Measurements from ENCODE around the gene CLDN15. TPM values are rescaled to one million over a fixed set of nuclear protein-coding genes. Genes with fewer than 3 reads are reported as not detected.

Gene CLDN15
- total and polyA plus RNA-seq, 2 donors, result 4.6 to 34.2 TPM

DNA sequence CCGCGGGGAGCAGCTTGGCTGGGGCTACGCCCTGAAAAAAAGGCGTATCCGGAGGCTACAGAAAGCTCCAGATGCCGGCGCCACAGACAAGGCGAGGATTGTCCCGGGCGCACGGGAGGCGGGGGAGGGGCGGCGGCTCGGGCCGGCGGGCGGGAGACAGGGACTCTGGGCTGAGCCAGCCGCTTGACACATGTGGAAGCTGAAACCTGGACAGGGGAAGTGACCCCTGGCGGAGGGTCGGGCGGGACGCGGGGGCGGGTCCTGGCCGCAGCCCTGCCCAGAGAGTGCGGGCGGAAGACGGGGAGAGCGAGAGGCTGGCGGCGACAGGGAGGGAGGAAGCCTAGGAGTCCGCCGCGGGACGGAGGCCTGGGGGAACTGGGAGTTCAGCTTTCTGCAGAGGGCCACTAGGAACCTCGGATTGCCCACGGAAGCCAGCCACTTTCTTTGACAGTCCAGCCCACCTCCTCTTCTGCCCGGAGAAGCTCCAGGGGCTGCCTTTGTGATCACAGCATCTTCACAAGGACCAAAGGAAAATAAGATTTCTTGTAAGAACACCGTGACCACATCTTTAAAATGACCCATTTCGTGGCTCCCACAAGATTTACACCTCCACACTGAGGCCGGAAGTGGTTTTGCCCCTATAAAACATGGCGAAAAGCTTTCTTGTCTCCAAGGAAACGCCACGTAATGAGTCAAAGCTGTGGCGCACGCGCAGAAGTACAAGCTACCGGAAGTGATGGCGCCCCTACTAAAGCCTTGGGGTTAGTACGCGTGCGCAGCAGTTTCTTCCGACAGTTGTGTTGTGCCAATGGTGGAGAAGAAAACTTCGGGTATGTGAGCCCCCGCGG lies 20.0 kb downstream of the CLDN15 start, which contains the start of the genes PLOD3 and ZNHIT1:
TSS of gene PLOD3 (minus strand) at position 194 of the 848 bp plus-strand sequence. CDS start 307 bp downstream, outside the sequence.
TSS of gene ZNHIT1 (plus strand) at position 778 of the 848 bp plus-strand sequence. CDS start at position 809, 31 bp downstream.
- Histone ChIP-seq H3K4me1 (ENCODE audit: control insufficient read depth in 2 of 2, insufficient read depth in 2 of 2, low read length in 2 of 2) (peaks cover 7 to 18% of the 10 kb centered on the region in 2 donors), H3K27ac (ENCODE audit: low read depth in 1 of 2, low read length in 1 of 2) (peak within 1 kb of the TSS; percentile 71 to 84), H3K27me3 (ENCODE audit: control insufficient read depth in 2 of 2, insufficient read depth in 1 of 2, low read length in 1 of 2) (peaks cover 0 to 13% of the 10 kb centered on the region in 2 donors), H3K4me3 (ENCODE audit: low read length in 2 of 2) (peak within 1 kb of the TSS; percentile 84 to 96), H3K9me3 (ENCODE audit: control insufficient read depth in 2 of 2, insufficient read depth in 1 of 2, low read length in 1 of 2) (no peaks in the 10 kb centered on the region), H3K36me3 (ENCODE audit: control insufficient read depth in 2 of 2, insufficient read depth in 2 of 2, low read length in 1 of 2) (peaks cover 7 to 8% of the 10 kb centered on the region in 2 donors)
- under 1% methylated on average over 57 of the region's 57 CpGs for WGBS
- DNase-seq (ENCODE audit: low read depth in 6 of 9, low spot score in 9 of 9), result peak; percentile 93 to 100 (median 99)

DNA sequence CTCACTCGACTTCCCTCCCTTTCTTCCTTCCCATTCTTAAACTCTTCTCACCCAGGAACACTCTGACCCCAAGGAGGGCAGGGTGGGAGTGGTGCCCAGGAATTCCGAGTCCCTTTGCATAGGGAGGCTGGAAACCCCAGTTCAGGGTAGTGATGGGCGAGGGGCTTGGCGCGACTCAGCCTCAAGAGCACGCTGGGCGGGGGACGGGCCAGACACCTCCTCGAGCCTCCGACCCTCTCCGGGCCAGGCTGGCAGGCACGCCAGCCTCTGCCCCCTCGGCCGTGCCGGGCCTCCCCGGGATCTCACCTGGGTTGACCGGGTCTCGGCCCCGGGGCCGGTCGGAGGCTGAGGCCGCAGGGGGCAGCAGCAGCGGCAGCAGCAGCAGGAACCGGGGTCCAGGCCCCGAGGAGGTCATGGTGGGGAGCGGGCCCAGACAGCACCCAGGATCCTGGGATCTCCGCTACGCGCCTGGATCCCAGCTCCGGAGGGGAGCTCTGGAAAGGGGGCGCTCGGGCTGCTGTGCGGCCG lies 20.7 kb downstream of the CLDN15 start:
- H3K4me3 ChIP-seq (ENCODE audit: low read length in 2 of 2), result peak overlapping the region; percentile 84 to 96
- peaks cover 3 to 5% of the 10 kb centered on the region in 2 donors for H3K36me3 ChIP-seq (ENCODE audit: control insufficient read depth in 2 of 2, insufficient read depth in 2 of 2, low read length in 1 of 2)
- H3K4me1 ChIP-seq (ENCODE audit: control insufficient read depth in 2 of 2, insufficient read depth in 2 of 2, low read length in 2 of 2), result peaks cover 7 to 18% of the 10 kb centered on the region in 2 donors
- no peaks in the 10 kb centered on the region for H3K9me3 ChIP-seq (ENCODE audit: control insufficient read depth in 2 of 2, insufficient read depth in 1 of 2, low read length in 1 of 2)
- 3% methylated on average over 34 of the region's 34 CpGs for WGBS
- DNase-seq (ENCODE audit: low read depth in 6 of 9, low spot score in 9 of 9), result no peak
- peaks cover 0 to 13% of the 10 kb centered on the region in 2 donors for H3K27me3 ChIP-seq (ENCODE audit: control insufficient read depth in 2 of 2, insufficient read depth in 1 of 2, low read length in 1 of 2)
- no peak overlapping the region for H3K27ac ChIP-seq (ENCODE audit: low read depth in 1 of 2, low read length in 1 of 2)

DNA sequence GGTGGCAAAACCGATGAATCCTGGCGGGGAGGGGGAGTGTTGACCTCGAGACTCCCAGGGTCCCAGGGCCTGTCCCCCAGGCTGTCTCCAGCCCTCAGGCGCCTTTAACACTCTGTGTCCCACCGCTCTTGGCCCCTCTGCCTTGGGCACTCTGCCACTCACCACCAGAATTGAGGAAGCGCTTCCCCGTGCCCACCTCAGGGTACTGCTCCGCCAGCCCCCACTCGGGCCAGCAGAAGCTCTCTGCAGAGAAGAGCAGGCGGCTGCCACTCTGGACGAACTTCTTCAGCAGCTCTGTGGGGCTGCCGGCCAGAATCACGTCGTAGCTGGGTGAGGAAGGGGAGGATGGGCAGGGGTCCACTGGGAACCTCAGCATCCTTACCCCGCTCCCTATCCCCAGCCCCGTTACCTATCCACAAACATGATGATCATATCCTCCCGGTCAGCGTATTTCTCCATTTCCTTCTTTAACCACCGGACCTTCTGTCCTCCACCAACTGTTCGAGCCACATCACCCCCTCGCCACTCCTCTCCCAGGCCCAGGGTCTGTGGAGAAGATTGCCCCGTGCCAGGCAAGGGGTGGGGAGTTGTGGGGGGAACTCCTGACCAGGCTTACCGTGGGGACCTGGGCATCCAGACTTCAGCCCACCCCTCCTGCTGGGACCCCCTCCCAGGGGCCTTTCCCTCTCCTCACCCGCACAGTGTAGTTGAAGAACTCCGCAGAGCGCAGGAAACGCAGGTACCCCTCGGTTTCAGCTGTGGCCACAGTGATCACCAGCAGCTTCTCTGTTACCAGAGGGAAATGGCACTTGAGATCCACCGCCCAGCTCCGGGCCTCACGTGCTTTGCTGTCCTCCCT lies 21.4 kb downstream of the CLDN15 start:
- Histone ChIP-seq H3K27ac (ENCODE audit: low read depth in 1 of 2, low read length in 1 of 2) (no peak overlapping the region), H3K9me3 (ENCODE audit: control insufficient read depth in 2 of 2, insufficient read depth in 1 of 2, low read length in 1 of 2) (no peaks in the 10 kb centered on the region), H3K36me3 (ENCODE audit: control insufficient read depth in 2 of 2, insufficient read depth in 2 of 2, low read length in 1 of 2) (peaks cover 3% of the 10 kb centered on the region in 2 donors), H3K4me1 (ENCODE audit: control insufficient read depth in 2 of 2, insufficient read depth in 2 of 2, low read length in 2 of 2) (peaks cover 7 to 18% of the 10 kb centered on the region in 2 donors), H3K27me3 (ENCODE audit: control insufficient read depth in 2 of 2, insufficient read depth in 1 of 2, low read length in 1 of 2) (peaks cover 0 to 13% of the 10 kb centered on the region in 2 donors), H3K4me3 (ENCODE audit: low read length in 2 of 2) (peak overlapping the region; percentile 84 to 96)
- WGBS, result 77% methylated on average over 31 of the region's 31 CpGs
- DNase-seq (ENCODE audit: low read depth in 6 of 9, low spot score in 9 of 9), result peak in 1 of 9 donors; percentile 20

DNA sequence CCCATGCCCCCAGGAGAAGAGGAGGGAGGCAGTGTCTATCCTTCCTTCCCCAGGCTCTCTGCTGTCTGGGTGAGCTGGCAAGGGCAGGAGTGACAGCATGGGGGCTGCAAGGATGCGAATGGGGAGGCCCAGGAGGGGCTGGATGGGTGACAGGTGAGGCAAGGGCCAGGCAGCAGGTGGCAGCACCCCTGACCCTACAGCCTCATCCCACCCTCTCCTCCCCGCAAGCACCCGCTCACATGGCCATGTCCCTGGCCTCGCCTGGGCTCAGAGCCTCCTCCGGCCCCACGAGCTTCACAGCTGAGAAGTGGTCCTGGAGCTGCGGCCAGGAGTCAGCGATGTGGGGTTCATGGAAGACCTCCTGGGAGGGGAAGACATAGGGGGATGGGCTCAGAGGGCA lies 25.6 kb downstream of the CLDN15 start:
- no peak for DNase-seq (ENCODE audit: low read depth in 6 of 9, low spot score in 9 of 9)
- 97% methylated on average over 8 of the region's 8 CpGs for WGBS
- Histone ChIP-seq H3K36me3 (ENCODE audit: control insufficient read depth in 2 of 2, insufficient read depth in 2 of 2, low read length in 1 of 2) (peaks cover 3 to 9% of the 10 kb centered on the region in 2 donors), H3K9me3 (ENCODE audit: control insufficient read depth in 2 of 2, insufficient read depth in 1 of 2, low read length in 1 of 2) (no peaks in the 10 kb centered on the region), H3K27ac (ENCODE audit: low read depth in 1 of 2, low read length in 1 of 2) (no peak overlapping the region), H3K4me3 (ENCODE audit: low read length in 2 of 2) (no peak overlapping the region), H3K4me1 (ENCODE audit: control insufficient read depth in 2 of 2, insufficient read depth in 2 of 2, low read length in 2 of 2) (peaks cover 0 to 8% of the 10 kb centered on the region in 2 donors), H3K27me3 (ENCODE audit: control insufficient read depth in 2 of 2, insufficient read depth in 1 of 2, low read length in 1 of 2) (peaks cover 0 to 12% of the 10 kb centered on the region in 2 donors)

DNA sequence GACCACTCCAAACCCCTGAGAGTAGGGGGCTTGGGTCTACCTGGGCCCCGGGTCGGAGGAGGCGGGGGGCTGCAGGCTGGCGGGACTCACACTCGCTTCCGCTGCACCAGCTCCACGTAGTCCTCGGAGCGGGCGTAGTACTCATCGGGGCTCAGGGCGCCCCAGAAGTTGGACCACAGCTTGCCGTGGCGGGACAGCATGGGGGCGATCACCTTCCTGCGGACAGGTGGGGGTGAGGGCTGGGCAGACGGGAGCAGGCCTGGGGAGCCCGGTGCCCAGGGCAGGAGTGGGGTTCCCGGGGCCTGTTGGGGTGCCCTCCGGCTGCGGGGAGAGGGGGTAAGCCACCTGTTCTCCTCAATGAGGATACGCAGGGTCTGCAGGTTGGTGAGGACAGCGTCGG lies 26.1 kb downstream of the CLDN15 start:
- Histone ChIP-seq H3K9me3 (ENCODE audit: control insufficient read depth in 2 of 2, insufficient read depth in 1 of 2, low read length in 1 of 2) (no peaks in the 10 kb centered on the region), H3K27ac (ENCODE audit: low read depth in 1 of 2, low read length in 1 of 2) (no peak overlapping the region), H3K27me3 (ENCODE audit: control insufficient read depth in 2 of 2, insufficient read depth in 1 of 2, low read length in 1 of 2) (peaks cover 0 to 7% of the 10 kb centered on the region in 2 donors), H3K36me3 (ENCODE audit: control insufficient read depth in 2 of 2, insufficient read depth in 2 of 2, low read length in 1 of 2) (peaks cover 3 to 9% of the 10 kb centered on the region in 2 donors), H3K4me3 (ENCODE audit: low read length in 2 of 2) (no peak overlapping the region), H3K4me1 (ENCODE audit: control insufficient read depth in 2 of 2, insufficient read depth in 2 of 2, low read length in 2 of 2) (peaks cover 0 to 3% of the 10 kb centered on the region in 2 donors)
- DNase-seq (ENCODE audit: low read depth in 6 of 9, low spot score in 9 of 9), result no peak
- WGBS, result 98% methylated on average over 24 of the region's 24 CpGs

GRCh38 chr7:101210143-101210542 lies 27.5 kb downstream of the CLDN15 start:
- 98% methylated on average over 19 of the region's 19 CpGs for WGBS

GRCh38 chr7:101208794-101209193 lies 28.8 kb downstream of the CLDN15 start:
- Histone ChIP-seq H3K4me3 (ENCODE audit: low read length in 2 of 2) (no peak overlapping the region), H3K36me3 (ENCODE audit: control insufficient read depth in 2 of 2, insufficient read depth in 2 of 2, low read length in 1 of 2) (peaks cover 3 to 12% of the 10 kb centered on the region in 2 donors), H3K4me1 (ENCODE audit: control insufficient read depth in 2 of 2, insufficient read depth in 2 of 2, low read length in 2 of 2) (no peaks in the 10 kb centered on the region), H3K27ac (ENCODE audit: low read depth in 1 of 2, low read length in 1 of 2) (no peak overlapping the region), H3K9me3 (ENCODE audit: control insufficient read depth in 2 of 2, insufficient read depth in 1 of 2, low read length in 1 of 2) (no peaks in the 10 kb centered on the region), H3K27me3 (ENCODE audit: control insufficient read depth in 2 of 2, insufficient read depth in 1 of 2, low read length in 1 of 2) (peaks cover 0 to 6% of the 10 kb centered on the region in 2 donors)
- WGBS, result 94% methylated on average over 14 of the region's 14 CpGs
- DNase-seq (ENCODE audit: low read depth in 6 of 9, low spot score in 9 of 9), result no peak

More at GRCh38 chr7:101210143-101210542, 27.5 kb downstream of the CLDN15 start:
- Histone ChIP-seq H3K4me3 (ENCODE audit: low read length in 2 of 2) (no peak overlapping the region), H3K36me3 (ENCODE audit: control insufficient read depth in 2 of 2, insufficient read depth in 2 of 2, low read length in 1 of 2) (peaks cover 3 to 12% of the 10 kb centered on the region in 2 donors), H3K9me3 (ENCODE audit: control insufficient read depth in 2 of 2, insufficient read depth in 1 of 2, low read length in 1 of 2) (no peaks in the 10 kb centered on the region), H3K27ac (ENCODE audit: low read depth in 1 of 2, low read length in 1 of 2) (no peak overlapping the region), H3K27me3 (ENCODE audit: control insufficient read depth in 2 of 2, insufficient read depth in 1 of 2, low read length in 1 of 2) (no peaks in the 10 kb centered on the region), H3K4me1 (ENCODE audit: control insufficient read depth in 2 of 2, insufficient read depth in 2 of 2, low read length in 2 of 2) (no peaks in the 10 kb centered on the region)
- DNase-seq (ENCODE audit: low read depth in 6 of 9, low spot score in 9 of 9), result no peak

- Histone ChIP-seq H3K27ac (ENCODE audit: low read depth in 1 of 2, low read length in 1 of 2) (no peak overlapping the region), H3K4me3 (ENCODE audit: low read length in 2 of 2) (no peak overlapping the region), H3K4me1 (ENCODE audit: control insufficient read depth in 2 of 2, insufficient read depth in 2 of 2, low read length in 2 of 2) (no peaks in the 10 kb centered on the region), H3K27me3 (ENCODE audit: control insufficient read depth in 2 of 2, insufficient read depth in 1 of 2, low read length in 1 of 2) (peaks cover 13 to 19% of the 10 kb centered on the region in 2 donors), H3K36me3 (ENCODE audit: control insufficient read depth in 2 of 2, insufficient read depth in 2 of 2, low read length in 1 of 2) (peaks cover 3 to 9% of the 10 kb centered on the region in 2 donors), H3K9me3 (ENCODE audit: control insufficient read depth in 2 of 2, insufficient read depth in 1 of 2, low read length in 1 of 2) (no peaks in the 10 kb centered on the region)
- no peak for DNase-seq (ENCODE audit: low read depth in 6 of 9, low spot score in 9 of 9)
- WGBS, result 97% methylated on average over 17 of the region's 17 CpGs
Measured at GRCh38 chr7:101207459-101207858, 30.1 kb downstream of the CLDN15 start.
